ENCODE results near the gene MLC1.
"Not testable (repeated sequence)": the region's sequence is repeated elsewhere in the genome, so short reads cannot be mapped to it uniquely, and the experiment has no call there.

The MLC1 gene

DNA sequence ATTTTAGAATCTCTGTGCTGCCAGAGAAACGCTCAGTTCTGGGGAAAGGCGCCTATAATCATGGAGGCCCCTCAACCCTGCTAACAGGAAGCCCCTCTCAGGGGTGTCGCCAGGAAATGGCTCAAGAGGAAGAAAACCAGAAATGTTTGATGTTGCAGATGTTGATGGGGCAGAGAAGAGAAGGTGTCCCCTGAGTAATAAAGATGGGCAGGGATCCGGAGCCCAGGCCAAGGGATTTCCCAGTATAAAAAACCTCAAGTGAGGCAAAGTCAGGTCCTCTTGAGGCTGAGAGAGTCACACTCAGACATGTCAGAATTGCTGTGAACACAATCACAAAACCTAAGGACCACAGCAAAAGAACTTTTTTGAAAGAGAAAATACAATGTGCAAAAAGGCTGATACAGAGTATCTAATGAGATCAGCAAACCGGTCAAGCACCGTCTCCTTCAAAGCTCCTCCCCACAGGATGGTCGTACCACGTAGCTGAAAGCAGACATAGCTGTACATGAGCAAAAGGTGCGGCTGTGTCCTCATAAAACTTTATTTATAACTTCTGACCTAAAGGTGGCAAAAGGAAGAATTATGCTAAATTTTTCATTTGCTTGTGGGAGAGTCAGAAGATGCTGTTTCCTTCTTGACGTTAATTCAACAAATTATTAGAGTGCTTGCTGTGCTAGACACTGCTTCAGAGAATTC is 16.8 kb upstream of the MLC1 start:
- no peak for DNase-seq

DNA sequence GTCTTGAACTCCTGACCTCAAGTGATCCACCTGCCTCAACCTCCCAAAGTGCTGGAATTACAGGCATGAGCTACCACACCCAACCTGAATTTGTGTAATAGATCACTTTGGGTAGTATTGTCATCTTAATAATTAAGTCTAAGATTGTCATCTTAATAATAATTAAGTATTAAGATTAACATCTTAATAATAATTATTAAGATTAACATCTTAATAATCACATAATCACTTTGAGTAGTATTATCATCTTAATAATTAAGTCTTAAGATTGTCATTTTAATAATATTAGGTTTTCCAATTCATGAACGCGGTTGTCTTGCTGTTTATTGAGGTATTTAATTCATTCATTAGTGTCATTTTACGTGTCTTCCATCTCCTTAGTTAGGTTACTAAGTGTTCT is 12.8 kb upstream of the MLC1 start:
- DNase-seq: no peak

- no peak for DNase-seq
Measured at GRCh38 chr22:50092342-50092741, 7.1 kb upstream of the MLC1 start.

GRCh38 chr22:50091092-50091768 is 6.0 kb upstream of the MLC1 start:
- DNase-seq: no peak

- no peak for DNase-seq
Measured at GRCh38 chr22:50090412-50090714, 5.1 kb upstream of the MLC1 start.

- no peak for DNase-seq
Measured at GRCh38 chr22:50089682-50090411, 4.6 kb upstream of the MLC1 start, which contains the start of gene MOV10L1. TSS of gene MOV10L1 (plus strand) at chr22:50090006. CDS start at chr22:50090089, 83 bp downstream.

DNA sequence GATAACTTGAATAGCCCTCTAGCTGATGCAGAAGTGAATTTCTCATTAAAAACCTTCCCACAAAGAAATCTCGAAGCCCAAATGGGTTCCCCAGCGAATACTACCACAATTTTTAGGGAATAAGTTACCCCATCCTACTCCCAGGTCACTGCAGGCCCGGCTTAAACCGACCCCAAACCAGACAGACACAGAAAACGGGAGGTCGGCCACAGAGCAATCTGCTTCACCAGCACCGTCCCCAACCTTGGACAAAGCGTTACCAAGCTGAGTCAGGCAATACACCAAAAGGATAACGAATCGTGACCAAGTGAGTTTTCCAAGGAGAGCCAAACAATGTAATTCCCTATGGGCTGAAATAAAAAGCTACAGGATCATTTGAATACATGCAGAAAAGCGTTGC is 4.0 kb upstream of the MLC1 start:
- no peak for DNase-seq

DNA sequence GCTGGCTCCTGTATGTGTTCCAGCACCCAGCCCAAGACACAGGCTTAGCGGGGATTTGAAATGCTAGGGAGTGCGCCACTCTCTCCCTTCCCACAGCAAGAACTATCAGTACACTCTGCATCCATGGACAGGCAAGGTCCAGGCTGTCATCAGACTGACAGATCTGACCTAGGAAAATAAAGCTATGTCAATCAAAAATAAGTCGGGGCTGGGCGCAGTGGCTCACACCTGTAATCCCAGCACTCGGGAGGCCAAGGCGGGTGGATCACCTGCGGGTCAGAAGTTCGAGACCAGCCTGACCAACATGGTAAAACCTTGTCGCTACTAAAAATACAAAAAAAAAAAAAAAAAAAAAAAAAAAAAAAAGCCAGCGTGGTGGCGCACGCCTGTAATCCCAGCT is 2.9 kb upstream of the MLC1 start:
- no peak for DNase-seq

GRCh38 chr22:50087646-50088045 is 2.4 kb upstream of the MLC1 start:
- DNase-seq: no peak

DNA sequence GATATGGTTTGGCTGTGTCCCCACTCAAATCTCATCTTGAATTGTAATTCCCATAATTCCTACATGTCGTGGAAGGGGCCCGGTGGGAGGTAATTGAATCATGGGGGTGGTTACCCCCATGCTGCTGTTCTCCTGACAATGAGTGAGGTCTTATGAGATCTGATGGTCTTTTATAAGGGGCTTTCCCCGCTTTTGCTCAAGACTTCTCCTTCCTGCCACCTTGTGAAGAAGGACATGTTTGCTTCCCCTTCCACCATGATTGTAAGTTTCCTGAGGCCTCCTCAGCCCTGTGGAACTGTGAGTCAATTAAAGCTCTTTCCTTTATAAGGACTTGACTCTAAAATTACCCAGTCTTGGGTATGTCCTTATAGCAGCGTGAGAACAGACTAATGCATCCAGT is 1.7 kb upstream of the MLC1 start:
- DNase-seq: not testable (repeated sequence)

DNA sequence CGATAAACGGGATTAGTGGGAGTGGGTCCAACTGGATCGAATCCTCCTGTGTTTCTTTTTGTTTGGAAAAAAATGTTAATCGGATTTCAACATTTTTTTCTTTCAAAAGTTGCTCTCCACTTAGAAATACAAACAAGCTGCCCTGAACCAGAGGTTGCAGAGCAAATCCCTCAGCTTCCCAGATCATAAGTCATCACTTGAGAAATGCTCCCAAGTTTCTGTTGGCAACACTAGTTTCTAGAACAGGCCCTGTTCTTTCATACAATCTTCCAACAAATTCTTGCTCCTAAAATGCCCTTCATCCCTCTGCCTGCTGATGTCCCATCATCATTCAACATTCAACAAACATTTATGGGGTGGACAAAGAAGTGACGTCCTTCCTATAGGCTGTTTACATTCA is 1.3 kb upstream of the MLC1 start:
- no peak for DNase-seq

DNA sequence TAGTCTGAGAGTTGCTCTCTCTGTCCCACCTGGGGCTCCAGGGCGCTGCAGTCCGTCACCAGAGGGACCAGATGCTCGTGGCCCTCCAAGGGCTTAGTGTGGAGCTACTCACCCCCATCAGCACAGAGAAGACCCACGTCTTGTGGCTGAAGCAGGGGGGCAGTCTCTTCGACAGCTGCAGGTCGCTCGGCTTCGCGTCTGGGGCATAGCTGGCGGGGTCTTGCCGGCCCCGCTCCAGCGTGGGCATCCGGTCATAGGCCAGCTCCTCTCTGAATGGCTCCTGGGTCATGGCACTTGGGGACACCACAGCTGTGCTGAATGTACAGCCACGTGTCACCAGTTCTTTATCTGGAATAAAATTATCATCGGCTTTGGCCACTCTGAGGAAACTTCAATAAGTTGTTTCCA is 608 bp downstream of the MLC1 start:
- DNase-seq: no peak

- DNase-seq: no peak
Measured at GRCh38 chr22:50084080-50084477, 1.1 kb downstream of the MLC1 start.

- no peak for DNase-seq
Measured at GRCh38 chr22:50083462-50084079, 1.7 kb downstream of the MLC1 start.

DNA sequence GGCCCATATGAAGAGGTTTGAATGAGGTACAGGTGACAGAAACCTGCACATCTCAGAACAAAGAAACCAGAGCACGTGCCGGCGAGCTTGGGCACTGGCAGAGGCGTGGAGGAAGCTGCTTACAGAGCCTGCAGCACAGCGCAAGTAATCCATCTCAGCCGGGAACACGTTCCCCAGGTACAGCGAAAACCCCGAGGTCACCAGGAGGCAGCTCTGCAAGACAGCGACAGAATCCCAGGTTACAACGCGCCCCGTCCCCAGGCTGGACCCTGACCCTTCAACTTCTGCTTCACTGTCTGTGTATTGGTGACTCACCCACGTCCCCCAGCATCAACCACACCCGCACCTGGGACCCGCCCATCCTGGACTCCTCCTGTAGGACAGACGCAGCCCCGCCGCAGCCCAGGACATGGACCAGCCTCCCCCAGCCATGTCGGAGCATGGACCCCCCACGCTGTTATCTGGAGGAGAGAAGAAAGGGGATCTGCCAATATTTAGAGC is 2.2 kb downstream of the MLC1 start:
- no peak for DNase-seq

GRCh38 chr22:50082197-50082715 is 3.0 kb downstream of the MLC1 start:
- DNase-seq: no peak

DNA sequence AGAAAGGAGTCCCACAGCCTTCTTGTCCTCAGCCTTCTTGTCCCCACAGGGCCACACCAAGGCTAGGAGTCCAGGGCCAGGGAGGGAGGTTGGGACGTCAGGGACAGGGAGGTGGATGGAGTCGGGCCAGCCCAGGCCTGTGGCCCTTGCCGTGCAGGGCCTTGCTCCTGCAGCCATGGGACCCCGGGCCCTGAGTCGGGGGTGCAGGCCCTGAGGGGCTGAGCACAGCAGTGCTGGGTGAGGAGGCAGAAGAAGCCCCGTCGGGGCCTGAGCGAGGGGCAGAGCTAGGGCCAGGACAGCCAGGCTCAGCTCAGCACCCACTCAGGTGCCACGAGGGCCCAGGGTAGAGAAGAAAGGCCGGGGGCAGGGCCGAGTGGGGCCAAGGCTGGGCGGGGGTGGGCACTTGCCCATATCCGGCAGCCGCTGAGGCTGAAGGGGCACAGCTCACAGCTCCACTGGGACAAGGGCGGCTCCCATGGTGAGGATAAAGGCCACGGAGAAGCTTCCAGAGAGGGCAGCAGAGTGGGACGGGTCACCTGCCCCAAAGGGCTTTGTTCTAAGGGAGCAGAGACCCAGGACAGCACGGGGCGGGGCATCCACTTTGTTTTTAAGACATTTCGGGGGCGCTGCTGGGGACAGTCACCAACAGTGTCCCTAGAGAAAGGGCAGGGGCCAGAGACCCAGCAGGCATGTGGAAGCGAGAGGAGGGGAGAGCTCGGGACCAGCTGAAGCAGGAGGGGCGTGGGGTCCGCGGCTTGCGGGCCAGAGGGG is 3.6 kb downstream of the MLC1 start:
- DNase-seq: no peak

DNA sequence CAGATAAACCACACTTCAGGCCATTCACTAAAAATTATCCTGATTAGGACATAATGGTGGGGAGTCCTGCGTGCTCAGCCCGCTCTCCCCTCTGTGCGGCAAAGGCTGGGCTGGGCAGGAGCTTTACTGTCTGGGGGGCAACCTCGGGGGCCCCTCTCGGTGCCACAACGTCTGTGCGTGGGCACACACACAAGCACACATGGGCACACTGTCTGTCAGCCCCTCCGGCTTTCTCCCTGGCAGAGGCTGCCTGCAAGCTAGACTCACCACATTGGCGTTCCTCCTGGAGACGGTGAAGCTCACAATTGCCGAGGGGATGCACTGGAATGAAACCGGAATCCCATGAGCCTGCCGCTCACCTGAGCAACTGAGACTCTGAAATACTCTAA is 5.2 kb downstream of the MLC1 start:
- no peak for DNase-seq

- DNase-seq: no peak
Measured at GRCh38 chr22:50078761-50079160, 6.5 kb downstream of the MLC1 start.

DNA sequence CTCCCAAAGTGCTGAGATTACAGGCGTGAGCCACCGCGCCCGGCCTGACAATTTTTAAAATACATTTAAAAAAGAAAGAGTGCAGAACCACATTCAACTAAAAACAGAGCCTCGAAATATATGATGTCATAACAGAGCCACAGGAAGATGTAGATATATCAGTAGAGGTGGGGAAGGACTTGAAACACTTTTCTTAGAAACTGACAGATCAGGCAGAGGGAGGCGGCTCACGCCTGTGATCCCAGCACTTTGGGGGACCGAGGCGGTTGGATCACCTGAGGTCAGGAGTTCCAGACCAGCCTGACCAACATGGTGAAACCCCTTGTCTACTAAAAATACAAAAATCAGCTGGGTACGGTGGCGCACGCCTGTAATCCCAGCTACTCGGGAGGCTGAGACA is 7.0 kb downstream of the MLC1 start:
- DNase-seq: no peak

DNA sequence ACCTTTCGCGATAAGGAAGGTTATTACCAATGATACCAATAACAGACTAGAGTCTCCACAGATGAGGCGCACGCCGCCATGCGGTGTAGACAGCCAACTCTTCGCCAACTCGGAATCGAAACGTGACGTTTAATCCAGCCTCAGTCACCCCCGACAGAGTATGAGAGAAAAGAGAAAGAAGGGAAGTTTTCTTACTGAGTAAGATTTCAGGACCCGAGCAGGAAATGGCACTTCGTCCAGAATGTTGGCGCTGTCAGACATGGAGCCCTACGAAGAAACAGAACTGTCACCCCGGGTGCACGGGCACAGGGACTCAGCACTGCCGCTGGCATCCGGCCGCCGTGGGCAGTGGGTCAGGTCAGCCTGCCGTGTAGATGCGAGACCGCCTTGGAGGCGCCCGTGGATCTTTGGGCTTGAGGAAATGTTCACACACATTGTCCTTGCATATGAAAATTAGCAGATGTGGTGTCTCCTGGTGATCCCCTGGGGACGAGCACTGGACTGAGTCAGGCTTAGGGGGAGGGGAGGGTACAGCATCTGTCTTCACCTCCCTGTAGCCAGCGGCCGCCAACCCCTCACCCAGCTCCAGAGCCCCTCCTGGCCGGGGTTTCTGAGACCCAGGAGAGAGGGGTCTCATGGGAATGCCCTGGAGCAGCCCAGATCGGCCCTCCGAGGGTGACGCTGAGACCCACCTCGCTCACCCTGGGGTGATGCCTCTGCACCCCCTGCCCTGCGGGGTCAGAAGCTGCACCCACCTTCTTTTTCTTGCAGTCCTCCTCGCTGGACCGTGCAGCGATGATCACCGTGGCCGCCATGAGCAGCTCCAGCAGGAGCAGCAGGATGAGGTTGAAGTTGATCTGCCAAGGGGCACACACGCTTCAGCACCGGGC is 8.3 kb downstream of the MLC1 start:
- no peak for DNase-seq

All from stimulated activated CD4-positive, alpha-beta T cell treated with anti-CD3 and anti-CD28 coated beads, Interleukin-12 subunit alpha, Interleukin-12 subunit beta, amount 100 ng/mL, for 4 hours (primary cell).